Progenitor cell of endocrine pancreas (in vitro differentiated cells): ENCODE measurements around the gene NQO1. TPM values are rescaled to one million over a fixed set of nuclear protein-coding genes. Genes with fewer than 3 reads are reported as not detected.

Source experiments
- DNase-seq: peaks from one replicate; pipeline ENCODE4 v3.0.0; 2021; ENCODE audit warnings: low spot score; ENCODE audit not compliant: unreplicated experiment
- H3K27ac Mint-ChIP-seq: 2 replicates; pipeline ENCODE4 v1.8.0; 2021; ENCODE audit warnings: mild to moderate bottlenecking, moderate library complexity, mixed read lengths
- H3K27me3 Mint-ChIP-seq: 2 replicates; pipeline ENCODE4 v1.8.0; 2021; ENCODE audit warnings: mixed read lengths
- H3K36me3 Mint-ChIP-seq: 2 replicates; pipeline ENCODE4 v1.8.0; 2022; ENCODE audit warnings: mixed read lengths; ENCODE audit not compliant: insufficient read depth
- H3K4me1 Mint-ChIP-seq: 2 replicates; pipeline ENCODE4 v1.8.0; 2021; ENCODE audit warnings: low read depth, mixed read lengths
- H3K4me3 Mint-ChIP-seq: 2 replicates; pipeline ENCODE4 v1.8.0; 2021; ENCODE audit warnings: low read depth, mild to moderate bottlenecking, moderate library complexity, mixed read lengths
- H3K9me3 Mint-ChIP-seq: 2 replicates; pipeline ENCODE4 v1.8.0; 2021; ENCODE audit warnings: low read depth, mixed read lengths
- total RNA-seq: library from RNA; stranded (reverse); gene quantifications from 2 replicates; pipeline ENCODE4 v1.2.1, GENCODE V29; 2021
- TF ChIP-seq, protein P1 (sequence below): fragments of 200-600 bp; sonication (generic); IDR thresholded peaks from one replicate; pipeline ENCODE4 v1.5.0; 2021; ENCODE audit warnings: antibody characterized with exemption, mild to moderate bottlenecking; ENCODE audit not compliant: unreplicated experiment

NQO1 gene
- total RNA-seq, 1 donor from 2014 or later, result 175 TPM

DNA sequence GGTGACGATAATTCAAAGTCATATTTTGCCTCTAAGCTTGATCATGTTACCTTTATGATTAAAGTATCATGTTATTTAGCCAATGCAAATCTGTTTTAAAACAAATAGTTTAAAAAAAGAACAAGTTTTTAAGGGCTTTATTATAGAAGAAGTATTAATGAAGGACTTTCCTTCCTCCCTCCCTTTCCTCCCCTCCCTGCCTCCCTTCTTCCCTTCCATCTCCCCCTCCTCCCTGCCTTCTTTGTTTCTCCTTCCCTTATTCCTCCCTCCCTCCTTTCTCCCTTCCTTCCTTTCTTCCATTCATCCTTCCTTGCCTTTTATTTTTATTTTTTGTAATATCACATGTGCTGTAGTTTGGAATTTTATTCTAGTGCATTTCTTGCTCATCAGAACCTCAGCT, 26.4 kb downstream of the NQO1 start:
- Mint-ChIP-seq H3K27me3 (no peaks in the 10 kb centered on the region), H3K27ac (no peak overlapping the region), H3K4me1 (peaks cover 11% of the 10 kb centered on the region), H3K9me3 (no peaks in the 10 kb centered on the region), H3K36me3 (peaks cover 11% of the 10 kb centered on the region), H3K4me3 (no peak overlapping the region)
- no peak for DNase-seq
- TF ChIP-seq, protein P1, sequence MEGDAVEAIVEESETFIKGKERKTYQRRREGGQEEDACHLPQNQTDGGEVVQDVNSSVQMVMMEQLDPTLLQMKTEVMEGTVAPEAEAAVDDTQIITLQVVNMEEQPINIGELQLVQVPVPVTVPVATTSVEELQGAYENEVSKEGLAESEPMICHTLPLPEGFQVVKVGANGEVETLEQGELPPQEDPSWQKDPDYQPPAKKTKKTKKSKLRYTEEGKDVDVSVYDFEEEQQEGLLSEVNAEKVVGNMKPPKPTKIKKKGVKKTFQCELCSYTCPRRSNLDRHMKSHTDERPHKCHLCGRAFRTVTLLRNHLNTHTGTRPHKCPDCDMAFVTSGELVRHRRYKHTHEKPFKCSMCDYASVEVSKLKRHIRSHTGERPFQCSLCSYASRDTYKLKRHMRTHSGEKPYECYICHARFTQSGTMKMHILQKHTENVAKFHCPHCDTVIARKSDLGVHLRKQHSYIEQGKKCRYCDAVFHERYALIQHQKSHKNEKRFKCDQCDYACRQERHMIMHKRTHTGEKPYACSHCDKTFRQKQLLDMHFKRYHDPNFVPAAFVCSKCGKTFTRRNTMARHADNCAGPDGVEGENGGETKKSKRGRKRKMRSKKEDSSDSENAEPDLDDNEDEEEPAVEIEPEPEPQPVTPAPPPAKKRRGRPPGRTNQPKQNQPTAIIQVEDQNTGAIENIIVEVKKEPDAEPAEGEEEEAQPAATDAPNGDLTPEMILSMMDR, result no peak

DNA sequence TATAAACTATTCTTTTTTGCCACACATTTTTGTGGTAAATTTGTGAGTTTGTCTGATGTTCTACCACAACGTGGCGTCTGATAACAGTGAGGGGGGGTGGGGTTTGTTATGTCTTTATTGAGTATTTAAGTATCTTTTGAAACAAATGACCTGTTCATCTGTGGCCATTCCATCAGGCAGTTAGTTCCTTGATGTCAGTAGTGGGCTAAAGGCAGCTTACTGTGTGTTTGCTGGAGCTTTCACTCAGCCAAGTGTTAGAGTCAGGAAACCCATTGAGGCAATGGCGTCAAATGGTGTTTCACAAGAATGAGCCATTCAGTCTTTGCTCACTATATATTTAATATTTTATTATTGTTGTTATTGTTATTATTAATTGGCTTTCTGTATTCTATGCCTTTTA, 28.0 kb downstream of the NQO1 start:
- H3K4me1 Mint-ChIP-seq, result peaks cover 9% of the 10 kb centered on the region
- no peaks in the 10 kb centered on the region for H3K9me3 Mint-ChIP-seq
- H3K27ac Mint-ChIP-seq, result no peak overlapping the region
- TF ChIP-seq, protein P1, result no peak
- H3K4me3 Mint-ChIP-seq, result no peak overlapping the region
- no peaks in the 10 kb centered on the region for H3K27me3 Mint-ChIP-seq
- H3K36me3 Mint-ChIP-seq, result peaks cover 20% of the 10 kb centered on the region
- no peak for DNase-seq

DNA sequence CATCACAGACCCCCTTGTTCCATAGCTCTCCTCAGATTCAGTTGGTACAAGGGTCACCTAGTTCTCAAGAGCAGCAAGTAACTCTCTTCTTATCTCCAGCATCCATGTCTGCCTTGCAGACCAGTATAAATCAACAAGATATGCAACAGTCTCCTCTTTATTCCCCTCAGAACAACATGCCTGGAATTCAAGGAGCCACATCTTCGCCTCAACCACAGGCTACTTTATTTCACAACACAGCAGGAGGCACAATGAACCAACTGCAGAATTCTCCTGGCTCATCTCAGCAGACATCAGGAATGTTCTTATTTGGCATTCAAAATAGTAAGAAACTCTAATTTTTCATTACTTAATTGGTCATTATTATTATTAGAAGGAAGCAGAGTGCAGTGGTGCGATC, 32.4 kb downstream of the NQO1 start:
- H3K27ac Mint-ChIP-seq, result no peak overlapping the region
- DNase-seq, result no peak
- peaks cover 40% of the 10 kb centered on the region for H3K36me3 Mint-ChIP-seq
- no peaks in the 10 kb centered on the region for H3K4me1 Mint-ChIP-seq
- TF ChIP-seq, protein P1, result no peak
- H3K4me3 Mint-ChIP-seq, result no peak overlapping the region
- no peaks in the 10 kb centered on the region for H3K27me3 Mint-ChIP-seq
- H3K9me3 Mint-ChIP-seq, result no peaks in the 10 kb centered on the region

DNA sequence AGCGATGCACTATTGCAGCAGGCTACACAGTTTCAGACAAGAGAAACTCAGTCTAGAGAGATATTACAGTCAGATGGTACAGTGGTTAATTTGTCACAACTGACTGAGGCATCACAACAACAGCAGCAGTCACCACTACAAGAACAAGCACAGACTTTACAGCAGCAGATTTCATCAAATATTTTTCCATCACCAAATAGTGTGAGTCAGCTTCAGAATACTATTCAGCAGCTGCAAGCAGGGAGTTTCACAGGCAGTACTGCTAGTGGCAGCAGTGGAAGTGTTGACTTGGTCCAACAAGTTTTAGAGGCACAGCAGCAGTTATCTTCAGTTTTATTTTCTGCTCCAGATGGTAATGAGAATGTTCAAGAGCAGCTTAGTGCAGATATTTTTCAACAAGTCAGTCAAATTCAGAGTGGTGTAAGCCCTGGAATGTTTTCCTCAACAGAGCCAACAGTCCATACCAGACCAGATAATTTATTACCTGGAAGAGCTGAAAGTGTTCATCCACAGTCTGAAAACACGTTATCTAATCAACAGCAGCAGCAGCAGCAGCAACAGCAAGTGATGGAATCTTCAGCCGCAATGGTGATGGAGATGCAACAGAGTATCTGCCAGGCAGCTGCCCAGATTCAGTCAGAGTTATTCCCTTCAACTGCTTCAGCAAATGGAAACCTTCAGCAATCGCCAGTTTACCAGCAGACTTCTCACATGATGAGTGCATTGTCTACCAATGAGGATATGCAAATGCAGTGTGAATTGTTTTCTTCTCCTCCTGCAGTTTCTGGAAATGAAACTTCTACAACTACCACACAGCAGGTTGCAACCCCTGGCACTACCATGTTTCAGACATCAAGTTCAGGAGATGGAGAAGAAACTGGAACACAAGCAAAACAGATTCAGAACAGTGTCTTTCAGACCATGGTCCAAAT, 34.1 kb downstream of the NQO1 start:
- H3K9me3 Mint-ChIP-seq, result no peaks in the 10 kb centered on the region
- no peak overlapping the region for H3K27ac Mint-ChIP-seq
- TF ChIP-seq, protein P1, result no peak
- peaks cover 38% of the 10 kb centered on the region for H3K36me3 Mint-ChIP-seq
- DNase-seq, result no peak
- H3K4me3 Mint-ChIP-seq, result no peak overlapping the region
- H3K27me3 Mint-ChIP-seq, result no peaks in the 10 kb centered on the region
- H3K4me1 Mint-ChIP-seq, result no peaks in the 10 kb centered on the region

DNA sequence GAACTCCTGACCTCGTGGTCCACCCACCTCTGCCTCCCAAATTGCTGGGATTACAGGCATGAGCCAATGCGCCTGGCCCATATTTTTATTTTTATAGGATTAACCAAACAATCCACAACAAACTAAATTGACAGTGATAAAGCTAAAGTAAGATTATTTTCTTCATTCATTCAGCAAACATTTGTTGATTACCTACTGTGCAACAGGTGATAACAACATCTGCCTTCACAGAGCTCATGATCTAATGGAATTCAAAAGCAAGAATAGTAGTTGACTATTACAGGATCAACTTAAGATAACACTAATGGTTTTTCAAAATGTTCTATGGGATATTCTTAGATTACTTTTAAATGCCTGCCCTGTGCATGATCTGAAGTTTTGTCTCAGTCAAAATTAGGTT, 37.8 kb downstream of the NQO1 start:
- TF ChIP-seq, protein P1, result no peak
- Mint-ChIP-seq H3K27ac (no peak overlapping the region), H3K9me3 (no peaks in the 10 kb centered on the region), H3K36me3 (peaks cover 32% of the 10 kb centered on the region), H3K4me1 (no peaks in the 10 kb centered on the region), H3K4me3 (no peak overlapping the region), H3K27me3 (no peaks in the 10 kb centered on the region)
- no peak for DNase-seq
